Colonic mucosa (tissue), 4 donors: ENCODE data around the gene UBE2L6. TPM values are rescaled to one million over a fixed set of nuclear protein-coding genes. Genes with fewer than 3 reads are reported as not detected.

Source experiments
- DNase-seq: peaks from one replicate; pipeline ENCODE4 v3.0.0-alpha.2; 2020
- H3K27ac ChIP-seq: fragments of 200-600 bp; one replicate; pipeline ENCODE4 v1.8.0; 2021
- H3K27me3 ChIP-seq: fragments of 200-600 bp; one replicate; pipeline ENCODE4 v1.8.0; 2021
- H3K36me3 ChIP-seq: fragments of 200-600 bp; one replicate; pipeline ENCODE4 v1.8.0; 2021
- H3K4me1 ChIP-seq: fragments of 200-600 bp; one replicate; pipeline ENCODE4 v1.8.0; 2021; ENCODE audit warnings: mild to moderate bottlenecking
- H3K4me3 ChIP-seq: fragments of 200-600 bp; one replicate; pipeline ENCODE4 v1.8.0; 2021
- H3K9ac ChIP-seq, 2 donors: one replicate each; pipeline ENCODE4 v1.7.0; 2013; ENCODE audit warnings: control low read depth in 2 of 2, low read depth in 2 of 2, low read length in 2 of 2
- H3K9me3 ChIP-seq: fragments of 200-600 bp; one replicate; pipeline ENCODE4 v1.8.0; 2021
- intact Hi-C: fragments of 100-400 bp; cut with DNase I; formaldehyde crosslinking; loops from one replicate; pipeline ENCODE4 v1.14.1; 2022
- total RNA-seq, 2 donors: library from RNA; stranded (reverse); fragmentation: NEBNext Ultra II Directional in 1 of 2; extraction: Animal tissue kit (Norgen Biotek cat#: 25700) in 1 of 2; gene quantifications; one replicate each; pipeline ENCODE4 v1.2.1, GENCODE V29; 2021
- TF ChIP-seq, protein P1 (sequence below): fragments of 200-600 bp; IDR thresholded peaks from one replicate; pipeline ENCODE4 v1.8.0; 2022; ENCODE audit warnings: antibody characterized with exemption, mild to moderate bottlenecking
- donor health status: healthy.
- donor health status: DM: no; HTN: no; CAD: no.
- donor health status: DM: no; HTN: no; CAD: no.

Gene UBE2L6
- total RNA-seq, 2 donors from 2014 or later, result 28.3 to 35.3 TPM

DNA sequence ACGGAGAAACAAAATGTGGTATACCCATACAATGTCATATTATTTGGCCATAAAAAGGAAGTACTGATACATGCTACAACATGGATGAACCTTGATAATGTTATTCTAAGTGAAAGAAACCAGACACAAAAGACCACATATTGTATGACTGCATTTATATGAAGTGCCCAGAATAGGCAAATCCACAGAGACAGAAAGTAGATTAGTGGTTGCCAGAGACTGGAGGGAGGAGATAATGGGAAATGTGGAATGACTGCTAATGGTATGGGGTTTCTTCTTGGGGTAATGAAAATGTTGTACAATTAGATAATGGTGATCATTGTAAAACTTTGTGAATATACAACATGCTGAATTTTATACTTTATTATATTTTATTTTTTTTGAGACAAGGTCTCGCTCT lies 46.4 kb downstream of the UBE2L6 start:
- TF ChIP-seq, protein P1, sequence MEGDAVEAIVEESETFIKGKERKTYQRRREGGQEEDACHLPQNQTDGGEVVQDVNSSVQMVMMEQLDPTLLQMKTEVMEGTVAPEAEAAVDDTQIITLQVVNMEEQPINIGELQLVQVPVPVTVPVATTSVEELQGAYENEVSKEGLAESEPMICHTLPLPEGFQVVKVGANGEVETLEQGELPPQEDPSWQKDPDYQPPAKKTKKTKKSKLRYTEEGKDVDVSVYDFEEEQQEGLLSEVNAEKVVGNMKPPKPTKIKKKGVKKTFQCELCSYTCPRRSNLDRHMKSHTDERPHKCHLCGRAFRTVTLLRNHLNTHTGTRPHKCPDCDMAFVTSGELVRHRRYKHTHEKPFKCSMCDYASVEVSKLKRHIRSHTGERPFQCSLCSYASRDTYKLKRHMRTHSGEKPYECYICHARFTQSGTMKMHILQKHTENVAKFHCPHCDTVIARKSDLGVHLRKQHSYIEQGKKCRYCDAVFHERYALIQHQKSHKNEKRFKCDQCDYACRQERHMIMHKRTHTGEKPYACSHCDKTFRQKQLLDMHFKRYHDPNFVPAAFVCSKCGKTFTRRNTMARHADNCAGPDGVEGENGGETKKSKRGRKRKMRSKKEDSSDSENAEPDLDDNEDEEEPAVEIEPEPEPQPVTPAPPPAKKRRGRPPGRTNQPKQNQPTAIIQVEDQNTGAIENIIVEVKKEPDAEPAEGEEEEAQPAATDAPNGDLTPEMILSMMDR, result no peak
- no peak for DNase-seq
- intact Hi-C loops, result no loop called here
- Histone ChIP-seq H3K4me3 (no peak overlapping the region), H3K27ac (no peak overlapping the region), H3K36me3 (no peaks in the 10 kb centered on the region), H3K9me3 (no peaks in the 10 kb centered on the region), H3K9ac (no peak overlapping the region), H3K4me1 (no peaks in the 10 kb centered on the region), H3K27me3 (no peaks in the 10 kb centered on the region)

DNA sequence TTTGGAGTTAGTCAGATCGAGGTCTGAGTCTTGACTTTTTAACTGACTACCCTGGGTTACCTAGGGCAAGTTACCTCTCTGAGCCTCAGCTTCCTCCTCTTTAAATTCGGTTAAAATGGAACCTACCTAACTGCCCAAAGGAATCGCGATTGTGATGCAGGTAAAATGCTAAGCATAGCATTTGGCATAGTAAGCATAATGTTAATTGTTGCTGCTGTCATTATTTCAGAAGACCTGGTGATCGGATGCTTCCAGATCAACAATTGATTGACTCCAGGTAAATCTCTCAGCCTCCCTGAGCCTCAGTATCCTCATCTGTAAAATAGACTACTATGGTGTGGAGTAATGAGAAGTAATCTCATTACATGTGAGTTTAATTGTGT lies 51.4 kb downstream of the UBE2L6 start:
- no peaks in the 10 kb centered on the region for H3K27me3 ChIP-seq
- peak overlapping the region; percentile 79 for H3K4me3 ChIP-seq
- no peaks in the 10 kb centered on the region for H3K9me3 ChIP-seq
- H3K36me3 ChIP-seq, result no peaks in the 10 kb centered on the region
- DNase-seq, result no peak
- TF ChIP-seq, protein P1, result no peak
- peaks cover 4% of the 10 kb centered on the region for H3K4me1 ChIP-seq
- no peak overlapping the region for H3K27ac ChIP-seq
- H3K9ac ChIP-seq, result peak overlapping the region; percentile 52 to 81
- intact Hi-C loops, result no loop called here

DNA sequence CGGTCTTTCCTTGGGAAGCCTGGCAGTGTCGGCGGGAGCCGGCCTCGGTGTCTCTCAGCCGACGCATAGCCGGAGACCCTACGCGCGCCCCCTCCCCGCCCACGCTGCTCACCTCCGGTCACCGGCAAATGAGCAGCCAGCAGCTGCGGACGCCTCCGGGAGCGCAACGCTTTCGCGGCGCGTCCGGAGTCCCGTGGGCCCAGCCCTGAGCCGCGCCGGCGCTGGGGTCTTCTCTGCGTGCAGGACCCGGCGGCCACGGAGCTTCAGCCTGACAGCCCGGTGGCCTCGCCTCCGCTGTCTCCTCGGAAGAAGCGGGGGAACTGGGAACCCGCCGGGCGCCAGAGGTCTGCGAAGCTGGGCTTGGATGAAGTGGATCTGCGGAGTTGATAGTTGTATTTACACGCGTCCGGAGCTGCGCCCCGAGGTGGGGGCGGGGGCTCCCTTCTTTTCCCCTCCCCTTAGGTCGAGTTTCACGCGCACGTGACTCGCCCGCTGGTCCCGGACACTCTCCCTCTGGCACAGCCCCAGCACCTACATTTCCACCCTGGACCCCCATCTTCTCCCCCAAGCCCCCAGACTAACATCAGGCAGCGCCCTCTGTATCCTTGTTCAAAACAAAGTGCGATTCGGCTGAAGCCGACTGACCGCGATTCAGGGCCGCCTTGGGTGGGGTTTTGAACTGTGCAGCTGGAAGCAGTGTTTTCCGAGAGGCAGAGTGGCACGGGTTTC lies 52.0 kb downstream of the UBE2L6 start, which contains the start of gene SLC43A1:
Gene SLC43A1, minus strand, starts transcription at position 371 of the 729 bp plus-strand sequence. CDS start 1,591 bp downstream, outside the sequence.
- peak within 1 kb of the TSS; percentile 65 to 81 for H3K9ac ChIP-seq
- TF ChIP-seq, protein P1, result no peak
- peaks cover 4% of the 10 kb centered on the region for H3K4me1 ChIP-seq
- H3K27ac ChIP-seq, result no peak within 1 kb of the TSS
- H3K9me3 ChIP-seq, result no peaks in the 10 kb centered on the region
- H3K36me3 ChIP-seq, result no peaks in the 10 kb centered on the region
- peak; percentile 72 for DNase-seq
- H3K4me3 ChIP-seq, result peak within 1 kb of the TSS; percentile 79
- intact Hi-C loops, result no loop called here
- H3K27me3 ChIP-seq, result no peaks in the 10 kb centered on the region

DNA sequence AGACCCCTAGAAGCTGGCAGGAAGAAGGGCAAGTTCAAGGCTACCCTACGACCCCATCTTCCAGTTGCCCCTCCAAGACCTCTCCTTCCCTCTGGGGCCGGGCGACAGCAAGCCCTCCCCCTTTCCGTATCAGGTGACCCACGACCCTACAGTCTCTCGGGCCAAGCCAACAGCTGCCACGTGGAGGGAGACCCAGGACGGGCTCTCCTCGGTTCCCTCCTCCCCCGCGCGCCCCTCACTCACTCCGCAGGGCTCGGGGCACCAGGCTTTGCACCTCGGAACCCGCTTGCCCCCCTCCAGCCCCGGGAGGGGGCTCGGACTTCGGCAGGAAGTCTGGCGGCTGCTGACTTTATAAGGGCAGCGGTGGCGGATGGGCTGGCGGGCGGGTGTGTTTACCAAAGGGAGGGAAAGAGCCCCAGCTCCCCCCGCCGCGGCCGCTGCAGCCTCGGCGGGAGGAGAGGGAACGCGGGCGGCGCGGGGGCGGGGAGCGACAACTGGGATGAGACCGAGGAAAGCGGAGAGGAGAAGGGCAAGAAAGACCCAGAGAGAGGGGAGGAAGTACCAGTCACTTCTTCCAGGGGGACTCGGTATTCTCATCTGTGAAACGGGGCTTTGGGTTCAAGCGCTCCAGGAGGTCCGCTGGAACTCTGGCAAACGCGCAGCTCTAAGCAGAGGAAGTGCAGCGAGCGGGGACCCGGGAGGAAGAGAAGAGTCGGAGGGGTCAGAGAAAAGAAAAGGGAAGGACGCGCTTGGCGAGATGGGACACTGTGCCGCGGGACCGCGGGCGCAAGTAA lies 52.7 kb downstream of the UBE2L6 start:
- Histone ChIP-seq H3K9me3 (no peaks in the 10 kb centered on the region), H3K4me1 (peaks cover 4% of the 10 kb centered on the region), H3K27ac (no peak overlapping the region), H3K9ac (peak overlapping the region; percentile 65 to 81), H3K4me3 (peak overlapping the region; percentile 79), H3K36me3 (no peaks in the 10 kb centered on the region), H3K27me3 (no peaks in the 10 kb centered on the region)
- intact Hi-C loops, result no loop called here
- peak; percentile 83 for DNase-seq
- TF ChIP-seq, protein P1, result no peak

DNA sequence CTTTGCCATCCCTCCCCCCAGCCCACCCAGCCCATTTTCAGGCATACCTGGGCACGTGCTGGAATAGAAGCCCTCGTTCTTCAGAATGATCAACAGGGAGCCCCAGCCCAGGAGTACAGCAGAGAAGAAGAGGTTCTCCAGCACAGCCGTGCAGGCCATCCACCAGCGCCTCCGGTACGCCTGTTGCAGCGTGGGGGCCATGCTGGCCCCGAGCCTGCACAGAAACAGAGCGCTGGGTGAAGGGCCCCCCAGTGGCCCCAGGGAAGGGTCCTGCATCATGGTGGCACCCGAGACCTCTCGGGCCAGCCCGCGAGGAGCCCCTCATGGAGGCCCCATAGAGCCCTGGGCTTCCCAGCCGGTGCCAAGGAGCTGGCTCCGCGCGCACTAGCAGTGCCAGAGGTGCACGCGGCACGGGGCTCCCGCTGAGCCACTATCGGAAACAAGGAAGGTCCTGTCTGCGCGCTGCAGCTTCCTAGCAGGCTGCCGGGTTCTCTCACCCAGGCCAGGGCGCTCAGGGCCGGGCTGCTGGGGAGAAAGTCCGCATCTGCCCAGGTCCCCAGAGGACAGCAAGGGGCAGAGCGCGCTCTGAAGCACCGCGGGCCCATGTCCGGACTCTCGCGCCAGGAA lies 53.4 kb downstream of the UBE2L6 start:
- H3K4me3 ChIP-seq, result peak overlapping the region; percentile 79
- no peaks in the 10 kb centered on the region for H3K27me3 ChIP-seq
- peak overlapping the region; percentile 65 to 81 for H3K9ac ChIP-seq
- no peak overlapping the region for H3K27ac ChIP-seq
- intact Hi-C loops, result no loop called here
- H3K9me3 ChIP-seq, result no peaks in the 10 kb centered on the region
- TF ChIP-seq, protein P1, result no peak
- DNase-seq, result peak; percentile 58
- H3K36me3 ChIP-seq, result no peaks in the 10 kb centered on the region
- peaks cover 4% of the 10 kb centered on the region for H3K4me1 ChIP-seq
